Effector CD8-positive, alpha-beta T cell (primary cell): ENCODE measurements around the gene TOGARAM2.

Source experiments
- DNase-seq: peaks from one replicate; lab custom pipeline; 2025; lab: John Stamatoyannopoulos, UW

Gene TOGARAM2

DNA sequence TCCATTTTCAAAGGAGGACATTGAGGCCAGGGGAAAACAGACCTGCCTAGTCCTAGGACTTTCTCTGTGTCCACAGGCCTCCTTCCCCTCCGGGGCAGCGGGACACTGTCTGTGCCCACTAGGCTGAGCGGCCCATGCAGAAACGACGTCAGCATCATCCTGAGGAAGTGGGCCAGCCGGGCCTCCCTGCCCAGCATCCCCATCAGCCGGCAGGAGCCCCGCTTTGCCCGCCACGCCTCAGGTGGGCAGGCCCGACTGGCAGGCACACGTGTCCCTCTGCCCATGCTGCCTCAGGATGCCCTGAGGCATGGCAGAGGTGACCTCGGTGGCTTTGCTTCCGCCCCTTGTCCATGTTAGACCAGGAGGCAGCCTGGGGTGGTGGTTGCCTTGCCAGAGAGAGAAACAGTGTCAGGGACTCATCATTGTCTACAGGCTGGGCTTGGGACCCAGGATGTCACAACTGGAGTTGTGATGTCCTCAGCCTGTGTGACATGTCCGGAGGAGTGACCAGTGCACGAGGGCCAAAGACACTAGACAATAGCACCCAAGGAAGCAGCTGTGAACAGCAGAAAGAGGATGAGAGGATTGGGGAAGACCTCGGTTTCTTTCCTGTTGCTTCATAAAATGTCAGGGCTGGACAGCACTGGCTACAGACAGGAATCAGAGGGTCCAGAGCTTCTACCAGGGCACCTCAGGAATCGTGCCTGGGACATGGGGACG, 36.8 kb downstream of the TOGARAM2 start:
- DNase-seq, result no peak

DNA sequence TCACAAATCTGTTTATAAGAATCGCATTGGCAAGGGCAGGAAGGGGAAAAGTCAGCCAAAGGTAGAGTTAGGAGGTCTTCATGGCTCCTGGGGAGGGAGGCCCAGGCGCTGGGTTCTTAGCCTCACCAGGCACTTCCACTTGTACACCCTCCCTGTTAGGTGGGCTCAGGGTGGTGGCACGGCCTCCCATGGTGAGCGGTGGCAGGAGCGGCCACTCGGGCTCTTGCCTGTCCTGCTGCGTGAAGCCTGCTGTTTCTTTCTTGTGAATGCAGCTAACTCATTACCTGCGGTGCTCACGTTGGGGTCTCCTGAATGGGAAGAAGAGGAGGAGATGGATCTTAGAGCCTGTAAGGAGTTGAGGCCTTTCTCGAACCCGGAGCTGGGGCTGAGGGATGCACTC, 40.8 kb downstream of the TOGARAM2 start:
- DNase-seq, result no peak

DNA sequence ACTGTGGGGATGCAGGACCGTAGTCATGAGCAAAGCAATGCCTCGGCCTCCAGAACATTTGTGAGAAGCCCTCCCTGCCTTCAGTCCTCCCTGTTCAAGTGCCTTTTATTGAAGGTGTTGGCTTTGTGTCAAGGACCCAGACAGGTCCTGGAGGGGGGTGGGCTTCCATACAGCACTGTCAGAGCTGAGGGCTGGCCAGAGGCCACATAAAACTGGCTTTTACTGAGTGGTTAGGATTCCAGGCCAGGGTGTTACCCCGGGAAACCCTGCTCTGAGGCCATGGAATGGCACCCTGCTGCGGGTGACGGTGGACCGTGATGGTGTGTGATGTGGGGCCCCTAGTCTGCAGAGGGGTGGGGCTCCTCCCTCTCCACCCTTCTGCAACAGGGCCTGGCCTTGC, 41.6 kb downstream of the TOGARAM2 start:
- no peak for DNase-seq

DNA sequence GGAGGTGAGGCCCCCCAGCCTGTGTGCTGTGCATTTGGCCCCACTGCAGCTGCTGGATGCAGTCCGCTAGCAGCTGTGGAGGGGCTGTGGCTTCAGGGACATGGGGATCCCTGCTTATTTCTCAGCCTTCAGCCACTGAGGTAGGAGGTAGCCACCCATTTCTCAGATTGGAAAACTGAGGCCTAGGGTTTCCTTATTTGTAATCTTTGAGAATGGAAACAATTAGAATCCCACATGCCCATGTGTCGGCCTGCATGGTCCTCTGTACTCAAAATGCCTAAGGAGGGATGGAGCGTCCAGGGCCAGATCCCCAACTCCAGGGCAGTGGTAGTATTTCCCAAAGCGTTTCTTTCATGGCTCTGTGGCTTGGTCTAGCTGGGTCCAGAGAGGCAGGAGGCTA, 42.1 kb downstream of the TOGARAM2 start:
- no peak for DNase-seq

DNA sequence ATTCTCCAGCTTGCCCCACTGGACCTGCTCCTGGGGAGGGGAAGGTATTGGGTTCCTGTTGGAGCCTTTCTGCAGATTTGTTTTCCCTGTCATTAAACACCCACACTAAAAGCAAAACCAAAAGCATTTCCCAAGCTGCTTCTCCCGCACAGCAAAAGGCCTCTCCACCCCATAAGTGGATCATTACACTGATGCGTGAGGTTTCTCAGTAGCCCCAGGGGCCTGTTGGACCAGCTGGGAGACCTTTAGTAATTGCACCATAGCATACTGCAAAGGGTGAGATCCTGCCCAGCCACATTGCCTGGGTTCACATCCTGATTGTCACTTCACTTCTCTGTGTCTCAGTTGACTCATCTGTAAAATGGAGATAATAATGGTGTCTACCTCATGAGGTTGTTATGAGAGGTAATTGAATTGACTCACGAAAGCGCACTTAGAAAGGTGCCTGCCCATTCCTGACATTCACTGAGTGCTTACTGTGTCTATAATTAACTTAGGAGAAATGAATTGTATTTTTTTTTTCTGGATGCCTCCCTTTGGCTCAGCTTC, 43.9 kb downstream of the TOGARAM2 start:
- no peak for DNase-seq

DNA sequence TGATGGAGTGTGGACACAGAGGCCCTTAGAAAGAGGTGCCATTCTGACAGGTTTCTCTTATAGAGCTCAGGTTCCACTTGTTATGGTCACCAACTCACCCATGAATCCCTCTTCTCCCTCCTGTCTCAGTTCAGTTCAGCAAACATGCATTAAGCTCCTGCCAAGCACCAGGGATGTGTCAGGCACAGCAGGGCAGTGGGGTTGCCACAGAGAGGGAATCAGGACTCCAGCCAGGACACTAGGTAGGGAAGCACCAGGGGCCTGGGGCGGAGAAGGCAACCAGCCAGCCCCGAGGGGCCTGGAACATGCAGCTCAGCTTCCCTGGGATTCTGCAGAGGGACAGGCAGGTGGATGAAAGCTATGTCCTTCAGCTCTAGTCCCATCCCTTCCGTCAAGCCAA, 44.6 kb downstream of the TOGARAM2 start:
- DNase-seq, result no peak

DNA sequence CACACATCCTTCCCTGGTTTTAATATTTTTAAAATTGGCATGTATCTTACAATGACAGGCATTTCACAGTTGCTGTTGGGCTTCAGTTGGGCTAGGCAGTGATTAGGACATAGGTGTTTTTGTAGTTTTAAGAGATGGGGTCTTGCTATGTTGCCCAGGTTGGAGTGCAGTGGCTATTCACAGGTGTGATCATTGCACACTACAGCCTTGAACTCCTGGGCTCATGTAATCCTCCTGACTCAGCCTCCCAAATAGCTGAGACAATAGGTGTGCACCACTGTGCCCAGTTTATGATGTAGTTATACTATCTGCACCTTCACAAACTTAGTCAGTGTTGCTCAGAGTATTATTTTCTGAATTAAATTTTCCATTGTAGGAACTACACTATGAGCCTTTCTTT, 49.9 kb downstream of the TOGARAM2 start:
- DNase-seq, result no peak

DNA sequence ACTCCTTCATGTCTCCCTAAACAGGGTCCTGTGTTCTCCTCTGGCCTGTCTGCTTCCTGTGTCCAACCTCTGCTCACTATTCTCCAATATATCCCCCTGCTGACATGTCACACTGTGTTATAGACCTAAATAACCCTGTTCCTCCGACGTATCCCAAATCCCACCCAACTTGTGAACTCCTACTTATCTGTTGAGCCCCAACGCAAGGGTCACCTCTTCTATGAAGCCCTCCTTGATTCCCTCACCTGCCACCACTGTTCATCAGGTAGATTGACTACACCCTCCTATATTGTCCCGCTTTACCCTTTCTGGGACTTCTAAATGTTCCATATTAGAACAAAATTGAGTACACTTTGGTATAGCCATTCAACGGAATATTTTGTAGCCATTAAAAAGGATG, 51.1 kb downstream of the TOGARAM2 start:
- no peak for DNase-seq

DNA sequence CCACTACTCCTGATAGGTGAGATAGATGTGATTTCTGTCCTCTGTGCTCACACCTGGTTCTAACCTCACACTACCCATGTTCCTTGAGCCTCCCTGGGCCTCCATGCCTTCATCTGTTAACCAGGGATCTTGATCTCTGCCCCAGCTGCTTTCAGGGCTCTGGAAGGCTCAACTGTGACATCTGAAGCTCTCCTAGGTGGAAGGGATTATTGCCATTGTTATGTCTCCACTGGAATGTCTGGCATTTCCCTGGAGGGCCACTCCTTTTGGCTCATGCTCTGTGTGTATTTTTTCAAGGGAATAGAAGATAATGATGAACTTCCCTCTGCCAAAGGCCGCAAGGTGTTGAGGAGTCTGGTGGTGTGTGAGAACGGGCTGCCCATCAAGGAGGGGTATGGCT, 52.1 kb downstream of the TOGARAM2 start:
- no peak for DNase-seq

DNA sequence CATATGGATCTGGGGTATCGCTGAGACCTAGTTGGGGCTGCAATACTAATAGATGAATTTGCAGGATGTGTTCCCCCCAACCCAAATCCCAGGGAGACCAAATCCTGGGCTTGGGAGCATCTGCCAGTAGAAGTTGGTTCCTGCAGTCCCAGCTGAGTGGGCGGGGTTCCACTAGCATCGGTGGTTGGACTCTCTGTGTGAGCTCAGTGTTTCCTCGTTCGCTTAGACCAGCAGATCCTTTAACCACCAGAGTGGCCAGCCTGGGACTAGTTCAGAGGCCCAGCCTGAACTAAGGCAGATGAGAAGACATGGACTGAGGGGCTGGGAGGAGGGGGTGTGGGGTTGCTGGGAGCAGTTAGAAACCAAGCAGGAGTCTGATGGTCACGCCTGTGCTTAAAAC, 52.6 kb downstream of the TOGARAM2 start:
- no peak for DNase-seq

DNA sequence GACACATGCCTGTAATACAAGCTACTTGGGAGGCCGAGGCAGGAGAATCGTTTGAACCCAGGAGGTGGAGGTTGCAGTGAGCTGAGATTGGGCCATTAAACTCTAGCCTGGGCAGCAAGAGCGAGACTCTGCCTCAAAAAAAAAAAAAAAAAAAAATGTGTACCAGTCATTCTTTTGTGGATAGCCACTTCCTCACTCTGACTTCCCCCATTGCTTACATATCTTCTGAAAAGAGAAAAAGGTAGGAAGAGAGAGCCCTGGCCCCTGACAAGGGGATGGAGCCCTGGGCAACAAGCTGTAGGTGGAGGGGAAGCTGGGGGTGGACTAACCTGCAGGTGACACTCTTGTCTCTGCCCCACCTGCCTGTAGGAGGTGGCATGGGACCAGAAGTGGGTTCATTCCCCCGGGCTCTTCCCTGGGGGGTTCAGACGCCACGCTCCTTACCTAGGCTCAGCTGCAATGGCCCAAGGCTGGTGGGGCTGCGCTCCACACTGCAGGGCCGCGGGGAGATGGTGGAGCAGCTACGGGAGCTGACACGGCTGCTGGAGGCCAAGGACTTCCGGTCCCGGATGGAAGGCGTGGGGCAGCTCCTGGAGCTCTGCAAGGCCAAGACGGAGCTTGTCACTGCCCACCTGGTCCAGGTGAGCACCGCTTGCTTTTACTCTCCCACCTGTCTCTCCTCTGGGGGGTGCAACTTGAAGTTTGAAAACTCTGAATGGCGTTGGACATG, 54.1 kb downstream of the TOGARAM2 start:
- DNase-seq, result no peak

DNA sequence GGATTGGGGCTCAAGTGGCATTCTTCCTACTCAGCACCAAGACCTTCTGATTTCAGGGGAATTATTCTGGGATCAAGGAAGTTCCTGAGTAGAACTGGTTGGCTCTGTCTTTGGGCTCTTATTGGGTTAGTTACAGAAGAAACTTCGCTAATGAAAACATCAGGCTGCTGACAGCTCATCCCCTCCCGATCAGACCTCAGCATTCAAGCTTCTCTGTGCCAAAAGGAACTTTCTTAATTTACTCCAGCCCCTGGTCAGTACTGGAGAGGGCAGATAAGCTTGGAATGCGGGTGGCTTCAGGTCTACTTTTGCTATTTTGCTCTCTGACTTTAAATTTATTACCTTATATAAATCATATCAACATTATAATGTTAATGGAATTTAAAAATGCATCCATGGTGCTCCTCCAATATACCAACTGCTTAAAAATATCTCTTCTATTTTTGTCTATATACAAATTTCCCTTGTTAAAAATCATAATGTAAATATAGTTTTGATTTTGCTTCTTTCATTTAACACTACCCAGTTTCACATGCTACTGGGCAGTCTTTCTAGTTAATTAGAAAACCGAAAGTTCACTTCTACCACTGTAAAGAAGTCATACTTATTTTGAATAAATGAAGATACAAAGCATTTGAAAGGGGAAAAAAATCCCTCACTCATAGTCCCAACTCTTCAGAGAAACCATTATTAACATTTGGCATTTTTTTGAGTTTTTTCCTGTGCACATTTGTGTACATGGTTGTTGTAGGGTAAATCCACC, 58.8 kb downstream of the TOGARAM2 start:
- no peak for DNase-seq

DNA sequence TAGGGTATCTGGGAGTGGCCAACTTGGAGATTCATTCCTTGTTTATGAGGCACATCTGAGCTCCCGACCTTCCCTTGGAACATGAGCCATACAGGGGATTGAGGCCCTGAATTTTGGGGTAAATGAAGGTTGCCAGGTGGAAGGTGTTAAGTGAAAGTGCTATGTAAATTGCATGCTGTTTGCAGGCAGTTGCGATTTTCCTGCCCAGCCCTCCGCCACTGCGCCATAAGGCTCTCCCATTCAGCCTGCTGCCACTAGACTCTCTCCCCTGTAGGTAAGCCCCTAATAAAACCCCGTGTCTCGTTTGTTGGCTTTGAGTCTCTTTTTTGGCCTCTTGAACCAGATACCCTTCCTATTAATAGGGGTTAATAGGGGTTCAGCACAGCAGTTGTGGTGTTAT, 59.5 kb downstream of the TOGARAM2 start:
- no peak for DNase-seq

DNA sequence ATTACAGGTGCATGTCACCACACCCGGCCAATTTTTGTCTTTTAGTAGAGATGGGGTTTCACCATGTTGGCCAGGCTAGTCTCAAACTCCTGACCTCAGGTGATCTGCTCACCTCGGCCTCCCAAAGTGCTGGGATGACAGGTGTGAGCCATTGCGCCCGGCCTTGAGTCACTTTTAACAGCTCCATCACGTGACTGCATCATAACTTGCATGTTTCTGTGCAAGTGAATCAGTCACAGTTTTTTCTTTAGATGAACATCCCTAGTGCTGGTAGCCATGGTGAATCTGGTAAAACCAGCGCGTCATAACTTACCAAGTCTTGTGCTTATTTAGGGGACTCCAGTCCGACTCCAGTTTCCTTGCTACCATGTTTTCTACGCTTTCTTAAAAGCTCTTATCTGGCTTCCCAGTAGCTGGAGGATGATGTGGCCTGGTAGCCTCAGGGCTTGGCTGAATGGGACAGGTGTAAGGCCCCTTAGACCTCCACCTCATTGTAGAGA, 60.1 kb downstream of the TOGARAM2 start:
- no peak for DNase-seq

DNA sequence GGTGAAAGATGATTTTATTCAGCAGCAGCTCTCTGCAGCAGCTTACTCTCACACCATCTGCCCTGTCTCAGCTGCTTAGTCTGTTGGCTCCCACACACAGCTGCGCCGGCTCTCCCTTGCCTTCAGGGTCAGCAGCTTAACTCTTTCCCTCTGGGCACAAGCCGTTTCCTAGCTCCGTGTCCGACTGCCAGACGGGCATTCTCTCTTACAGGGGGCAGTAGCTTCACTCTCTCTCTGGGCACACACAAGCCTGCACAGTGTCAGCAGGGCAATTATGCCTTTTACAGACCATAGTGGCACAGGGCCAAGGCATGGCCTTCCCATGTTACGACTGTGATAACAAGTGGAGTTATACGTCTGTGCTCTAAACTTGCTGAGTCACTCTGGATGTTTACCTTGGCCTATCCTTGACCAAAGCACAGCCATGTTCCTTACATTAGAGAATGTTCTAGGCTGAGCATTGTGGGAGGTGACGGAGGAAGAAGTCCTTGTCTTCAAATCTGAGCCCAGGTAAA, 61.5 kb downstream of the TOGARAM2 start:
- DNase-seq, result no peak

DNA sequence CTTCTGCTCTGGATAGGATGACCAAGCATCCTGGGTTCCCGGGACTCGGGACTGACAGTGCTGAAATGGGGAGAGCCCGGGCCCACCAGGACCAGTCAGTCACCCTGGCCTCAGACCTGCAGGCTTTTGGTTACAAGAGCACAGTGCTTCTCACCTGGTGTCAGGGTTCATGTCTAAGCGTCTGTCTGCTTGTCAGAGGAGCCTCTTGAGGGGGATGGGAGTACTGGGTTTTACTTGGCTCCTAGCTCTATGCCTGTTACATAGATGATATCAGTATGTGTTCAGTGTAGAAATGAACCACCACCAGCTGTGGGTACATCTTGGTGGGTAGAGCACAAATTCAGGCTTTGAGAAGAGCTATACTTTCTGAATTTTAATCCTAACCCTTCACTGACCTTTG, 63.4 kb downstream of the TOGARAM2 start:
- no peak for DNase-seq

DNA sequence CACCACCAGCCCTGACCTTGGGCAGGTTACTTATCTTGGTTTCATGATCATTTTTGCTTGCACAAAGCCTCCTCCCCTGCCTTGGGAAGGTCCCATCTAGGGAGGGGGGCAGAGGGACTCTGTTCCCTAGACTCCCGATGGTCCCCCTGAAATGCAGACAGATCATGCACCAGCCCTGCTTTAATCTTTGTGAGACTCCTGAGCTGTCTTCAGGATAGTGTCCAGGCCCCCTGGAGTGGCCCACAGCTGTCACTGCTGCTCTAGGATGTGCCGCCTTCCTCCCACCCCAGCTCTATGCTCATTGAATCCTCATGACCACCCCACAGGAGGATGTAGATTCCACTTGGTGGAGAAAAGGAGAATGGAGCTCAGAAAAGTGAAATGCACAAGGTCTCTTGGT, 65.2 kb downstream of the TOGARAM2 start:
- no peak for DNase-seq

DNA sequence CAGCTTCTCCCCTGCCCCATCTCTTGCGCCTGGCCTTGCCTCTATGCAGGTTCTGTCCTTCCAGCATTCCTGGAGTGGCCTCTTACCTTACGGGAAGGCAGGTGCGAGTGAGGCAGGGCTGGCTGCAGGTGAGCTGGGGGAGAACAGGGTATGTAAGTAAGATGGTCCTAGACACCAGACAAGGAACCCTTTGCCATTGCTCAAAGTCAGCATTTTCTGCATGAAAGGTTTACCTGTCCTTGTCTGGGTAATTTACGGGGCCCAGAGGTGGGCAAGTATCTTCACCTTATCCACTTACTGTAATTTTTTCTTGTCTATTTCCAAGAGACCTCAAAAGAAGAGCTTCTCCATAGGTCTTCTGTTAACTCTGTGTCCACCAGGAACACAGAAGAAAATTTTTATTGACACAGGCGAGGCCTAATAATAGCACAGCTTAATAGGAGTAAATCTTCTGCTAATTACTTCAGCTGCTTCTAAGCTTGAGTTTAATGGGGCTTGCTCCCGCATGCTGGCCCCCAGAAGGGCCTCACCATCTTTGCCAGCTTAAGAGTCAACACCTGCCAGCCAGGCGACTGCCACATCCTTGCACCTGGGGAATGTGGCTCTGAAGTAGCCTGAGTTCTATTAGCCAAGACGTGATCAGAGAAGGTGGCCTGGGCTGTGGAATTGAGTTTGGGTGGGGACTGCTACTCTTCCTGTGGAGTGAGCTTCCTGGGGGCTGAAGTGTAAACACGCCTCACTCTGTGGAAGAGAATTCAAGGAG, 66.2 kb downstream of the TOGARAM2 start:
- DNase-seq, result no peak

DNA sequence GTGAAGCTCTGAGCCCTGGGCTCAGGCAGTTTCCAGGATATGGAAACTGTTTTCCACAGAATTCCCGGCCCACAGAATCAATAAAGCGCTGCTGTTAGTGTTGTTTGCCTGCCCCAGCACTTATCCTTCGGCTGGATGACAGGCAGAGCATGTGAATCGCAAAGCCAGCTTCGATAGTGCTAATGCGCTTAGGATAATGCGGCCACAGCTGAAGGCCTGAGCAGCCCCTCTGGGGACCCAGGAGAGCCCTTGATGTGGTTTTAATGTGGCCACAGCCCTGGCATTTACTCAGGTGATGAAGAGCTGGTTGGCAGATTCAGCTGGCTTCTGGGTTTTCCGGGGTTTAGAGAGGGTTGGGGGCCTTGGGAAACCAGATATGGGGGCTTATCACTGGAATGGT, 69.5 kb downstream of the TOGARAM2 start:
- DNase-seq, result no peak

DNA sequence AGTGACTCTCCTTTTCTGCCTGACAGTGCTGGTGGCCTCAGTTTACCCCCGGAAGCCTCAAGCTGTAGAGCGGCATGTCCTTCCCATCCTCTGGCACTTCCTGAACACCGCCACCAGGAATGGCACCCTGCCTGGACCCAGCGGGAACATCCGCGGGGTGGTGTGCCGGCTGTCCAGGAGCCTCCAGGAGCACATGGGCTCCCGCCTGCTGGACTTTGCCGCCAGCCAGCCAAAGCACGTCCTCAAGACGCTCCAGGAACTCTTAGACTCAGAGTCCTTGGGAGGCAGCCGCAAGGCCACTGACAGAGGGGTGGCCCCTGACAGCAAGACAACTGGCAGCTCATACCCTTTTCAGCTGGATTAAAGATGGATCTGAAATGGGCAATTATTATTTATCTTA, 70.6 kb downstream of the TOGARAM2 start:
- DNase-seq, result no peak

DNA sequence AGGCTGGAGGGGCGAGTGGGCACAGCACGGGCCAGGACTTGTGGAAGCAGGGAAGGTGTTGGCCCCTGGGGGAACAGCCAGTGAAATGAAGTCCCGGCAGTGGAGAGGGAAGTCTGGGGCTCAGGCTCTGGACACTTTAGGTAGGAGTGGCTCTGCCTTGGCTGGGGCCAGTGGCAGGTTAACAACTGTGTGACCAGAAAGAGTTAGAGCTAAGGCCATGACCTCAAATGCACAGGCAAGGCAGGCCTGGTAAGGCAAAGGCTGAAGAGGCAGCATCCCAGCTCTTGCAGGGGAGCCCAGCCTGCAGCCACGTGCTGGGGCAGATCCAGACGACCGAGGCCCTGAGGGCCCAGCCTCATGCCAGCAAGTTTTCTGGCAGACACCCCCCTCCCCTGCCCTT, 71.7 kb downstream of the TOGARAM2 start:
- no peak for DNase-seq

DNA sequence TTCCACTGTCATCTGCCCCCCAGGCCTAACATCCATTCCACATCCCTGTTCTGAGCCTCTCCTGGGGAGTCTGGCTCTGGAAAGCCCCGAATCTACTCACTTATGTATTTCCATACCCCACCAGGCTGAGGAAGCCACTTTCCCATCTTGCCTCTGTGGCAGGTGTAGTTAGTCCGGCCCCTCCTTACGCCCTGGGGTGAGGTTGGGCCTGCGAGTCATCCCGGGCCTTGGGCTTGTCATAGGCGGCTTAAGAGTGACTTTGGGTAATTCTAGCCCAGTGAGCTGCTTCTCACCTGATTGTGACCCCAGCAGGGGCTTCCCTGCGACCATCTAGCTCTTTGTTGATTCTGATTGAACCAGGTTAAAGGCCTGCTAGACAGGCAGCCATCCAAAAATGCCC, 72.1 kb downstream of the TOGARAM2 start:
- DNase-seq, result no peak
